SK-N-SH (cell line): ENCODE data around the gene NDFIP1. TPM values are rescaled to one million over a fixed set of nuclear protein-coding genes. Genes with fewer than 3 reads are reported as not detected.

Experiments
- CTCF ChIA-PET: fragments of 300-600, 350-600 bp; formaldehyde crosslinking; extraction: SDS; loops from one replicate; lab custom pipeline; 2021; lab: Yijun Ruan, JAX
- POLR2A ChIA-PET: fragments of 350-600 bp; sonication (Branson Sonifier 250); formaldehyde crosslinking; extraction: SDS; loops from one replicate; lab custom pipeline; 2020; ENCODE audit warnings: antibody characterized with exemption, inconsistent platforms; lab: Yijun Ruan, JAX
- DNase-seq: peaks from one replicate; pipeline ENCODE4 v3.0.0; 2012
- H2AFZ ChIP-seq: fragments of 200-600 bp; sonication (generic); 2 replicates; pipeline ENCODE4 v1.8.1; 2016; ENCODE audit warnings: antibody characterized with exemption, mild to moderate bottlenecking, low read depth
- H3F3A ChIP-seq: fragments of 200-600 bp; sonication (generic); replicated peaks from 2 replicates; pipeline ENCODE3; 2016; ENCODE audit warnings: antibody characterized with exemption, mild to moderate bottlenecking; ENCODE audit not compliant: insufficient read depth
- H3K27ac ChIP-seq, 2 experiments: fragments of 200-500 bp in 1 of 2; fragments of 200-600 bp in 1 of 2; sonication (Bioruptor generic) in 1 of 2; sonication (generic), shearing (Covaris generic) in 1 of 2; 2 replicates each; pipeline versions ENCODE4 v1.5.1 to v1.6.1; 2014 to 2016; ENCODE audit warnings: low read depth in 2 of 2, inconsistent platforms in 1 of 2, low read length in 1 of 2, mild to moderate bottlenecking in 1 of 2, mixed read lengths in 1 of 2
- H3K27me3 ChIP-seq: fragments of 200-600 bp; sonication (generic), shearing (Covaris generic); 2 replicates; pipeline ENCODE4 v1.6.1; 2016; ENCODE audit warnings: mixed run types; ENCODE audit not compliant: insufficient read depth
- H3K36me3 ChIP-seq, 2 experiments: fragments of 200-500 bp in 1 of 2; fragments of 200-600 bp in 1 of 2; sonication (Bioruptor generic) in 1 of 2; sonication (generic) in 1 of 2; replicated peaks in 1 of 2; 2 replicates each; pipeline versions ENCODE3 to v1.5.1; 2014 to 2016; ENCODE audit warnings: low read length in 1 of 2, mild to moderate bottlenecking in 1 of 2; ENCODE audit not compliant: insufficient read depth in 2 of 2, control insufficient read depth in 1 of 2
- H3K4me1 ChIP-seq, 2 experiments: fragments of 200-500 bp in 1 of 2; fragments of 200-600 bp in 1 of 2; sonication (Bioruptor generic) in 1 of 2; sonication (generic), shearing (Covaris generic) in 1 of 2; 2 replicates each; pipeline versions ENCODE4 v1.5.1 to v1.6.1; 2014 to 2016; ENCODE audit warnings: low read depth in 1 of 2, low read length in 1 of 2, mixed run types in 1 of 2; ENCODE audit not compliant: insufficient read depth in 2 of 2, control insufficient read depth in 1 of 2
- H3K4me2 ChIP-seq: fragments of 200-600 bp; sonication (generic), shearing (Covaris generic); 2 replicates; pipeline ENCODE4 v1.6.1; 2017; ENCODE audit warnings: mixed run types
- H3K4me3 ChIP-seq, 2 experiments: fragments of 200-500 bp in 1 of 2; fragments of 200-600 bp in 1 of 2; sonication (Bioruptor generic) in 1 of 2; sonication (generic), shearing (Covaris generic) in 1 of 2; 2 replicates each; pipeline versions ENCODE4 v1.5.1 to v1.8.1; 2014 to 2016; ENCODE audit warnings: low read depth in 2 of 2, inconsistent platforms in 1 of 2, low read length in 1 of 2, mild to moderate bottlenecking in 1 of 2, mixed read lengths in 1 of 2, moderate library complexity in 1 of 2
- H3K79me2 ChIP-seq: fragments of 200-600 bp; sonication (generic); 2 replicates; pipeline ENCODE4 v1.8.1; 2017; ENCODE audit warnings: mild to moderate bottlenecking; ENCODE audit not compliant: insufficient read depth
- H3K9ac ChIP-seq: fragments of 200-600 bp; sonication (generic); 2 replicates; pipeline ENCODE4 v1.6.1; 2017; ENCODE audit warnings: mixed run types
- H3K9me2 ChIP-seq: fragments of 200-600 bp; sonication (generic); 2 replicates; pipeline ENCODE4 v1.6.1; 2017; ENCODE audit warnings: mixed run types
- H3K9me3 ChIP-seq: fragments of 200-600 bp; sonication (generic); 2 replicates; pipeline ENCODE4 v1.6.1; 2017; ENCODE audit warnings: mixed run types, mild to moderate bottlenecking, moderate library complexity
- H4K20me1 ChIP-seq: fragments of 200-600 bp; sonication (generic); 2 replicates; pipeline ENCODE4 v1.6.1; 2017; ENCODE audit warnings: mild to moderate bottlenecking, mixed run types; ENCODE audit not compliant: insufficient read depth
- CHD2 ChIP-seq: fragments of 150-350 bp; IDR thresholded peaks from 2 replicates; pipeline ENCODE4 v1.6.1; 2018; ENCODE audit warnings: low read length; ENCODE audit not compliant: partially characterized antibody
- ELF1 ChIP-seq: IDR thresholded peaks from 2 replicates; pipeline ENCODE4 v1.4.0; 2012
- EP300 ChIP-seq, 2 experiments: IDR thresholded peaks; 2 replicates each; pipeline versions ENCODE4 v1.4.0 to v1.6.1; 2012; ENCODE audit warnings: borderline replicate concordance in 1 of 2, low read depth in 1 of 2, low read length in 1 of 2
- EZH2phosphoT487 ChIP-seq: fragments of 200-600 bp; sonication (generic); IDR thresholded peaks from 2 replicates; pipeline ENCODE4 v1.6.1; 2017; ENCODE audit warnings: low read depth, mixed run types, mild to moderate bottlenecking, antibody characterized with exemption, moderate library complexity, borderline replicate concordance
- FOSL2 ChIP-seq: IDR thresholded peaks from 2 replicates; pipeline ENCODE4 v1.4.0; 2012; ENCODE audit warnings: low read depth, mild to moderate bottlenecking, moderate library complexity, borderline replicate concordance
- FOXJ3 ChIP-seq: sonication (generic); formaldehyde crosslinking; IDR thresholded peaks from 2 replicates; pipeline ENCODE4 v1.5.1; 2020; ENCODE audit warnings: mild to moderate bottlenecking, missing genetic modification reagents
- GATA2 ChIP-seq: sonication (generic); formaldehyde crosslinking; IDR thresholded peaks from 2 replicates; pipeline ENCODE4 v1.5.0; 2020; ENCODE audit warnings: mild to moderate bottlenecking, missing genetic modification reagents
- JUND ChIP-seq: IDR thresholded peaks from 2 replicates; pipeline ENCODE4 v1.4.0; 2012
- MEF2A ChIP-seq: IDR thresholded peaks from 2 replicates; pipeline ENCODE4 v1.4.0; 2012; ENCODE audit warnings: low read depth, borderline replicate concordance
- MXI1 ChIP-seq: IDR thresholded peaks from 2 replicates; pipeline ENCODE4 v1.6.1; 2012; ENCODE audit warnings: mild to moderate bottlenecking, low read depth, low read length, improper control_type of control experiment
- NFIC ChIP-seq: IDR thresholded peaks from 2 replicates; pipeline ENCODE4 v1.4.0; 2012; ENCODE audit warnings: borderline replicate concordance
- NRF1 ChIP-seq: IDR thresholded peaks from 2 replicates; pipeline ENCODE4 v1.6.1; 2012; ENCODE audit warnings: low read depth, mild to moderate bottlenecking, low read length
- POLR2AphosphoS5 ChIP-seq: IDR thresholded peaks from 2 replicates; pipeline ENCODE4 v1.6.1; 2012; ENCODE audit warnings: low read depth, low read length
- RFX5 ChIP-seq: IDR thresholded peaks from 2 replicates; pipeline ENCODE4 v1.6.1; 2012; ENCODE audit warnings: mild to moderate bottlenecking, improper control_type of control experiment, low read length
- SIN3A ChIP-seq: IDR thresholded peaks from 2 replicates; pipeline ENCODE4 v1.6.1; 2012; ENCODE audit warnings: low read depth, mild to moderate bottlenecking, low read length, moderate library complexity, borderline replicate concordance
- TAF1 ChIP-seq: IDR thresholded peaks from 2 replicates; pipeline ENCODE4 v1.6.1; 2012; ENCODE audit warnings: low read depth, mild to moderate bottlenecking, low read length, moderate library complexity, borderline replicate concordance
- TEAD4 ChIP-seq: IDR thresholded peaks from 2 replicates; pipeline ENCODE4 v1.4.0; 2012; ENCODE audit warnings: mild to moderate bottlenecking, borderline replicate concordance; ENCODE audit not compliant: insufficient read depth
- WGBS: methylation state at CpG from one replicate; pipeline ENCODE4 v1.1.6; 2017; ENCODE audit warnings: low lambda C conversion rate; 5-methylcytosine and 5-hydroxymethylcytosine counted together
- polyA plus RNA-seq, 3 experiments: library from polyadenylated mRNA; depleted of rRNA; stranded (reverse); fragments of >200 nt; gene quantifications; 2 replicates each; pipeline ENCODE4 v1.2.3, GENCODE V29; 2012
- TF ChIP-seq, protein P1 (sequence below): fragments of 150-350 bp; IDR thresholded peaks from 2 replicates; pipeline ENCODE4 v1.6.1; 2017; ENCODE audit warnings: antibody characterized with exemption, low read length, low read depth, borderline replicate concordance
- TF ChIP-seq, protein P2 (sequence below): IDR thresholded peaks from 2 replicates; pipeline ENCODE4 v1.4.0; 2012; ENCODE audit warnings: low read depth, borderline replicate concordance

The NDFIP1 gene
- polyA plus RNA-seq, 1 of the 3 experiments (the other 2 are of a cell fraction), result 40.0 TPM

DNA sequence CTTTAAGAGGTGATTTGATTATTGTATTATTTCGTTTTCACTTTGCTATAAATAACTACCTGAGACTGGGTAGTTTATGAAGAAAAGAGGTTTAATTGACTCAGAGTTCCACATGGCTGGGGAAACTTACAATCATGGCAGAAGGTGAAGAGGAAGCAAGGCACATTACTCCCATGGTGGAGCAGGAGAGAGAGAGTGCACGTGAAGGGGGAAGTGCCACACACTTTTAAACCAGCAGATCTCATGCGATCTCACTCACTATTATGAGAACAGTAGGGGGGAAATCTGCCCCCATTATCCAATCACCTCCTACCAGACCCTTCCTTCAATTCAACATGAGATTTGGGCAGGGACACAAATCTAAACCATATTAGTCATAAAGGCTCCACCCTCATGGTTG, 36.1 kb upstream of the NDFIP1 start:
- H3K27ac ChIP-seq, result no peak overlapping the region
- no peaks in the 10 kb centered on the region for H4K20me1 ChIP-seq
- H3K4me2 ChIP-seq, result no peak overlapping the region
- H3F3A ChIP-seq, result no peaks in the 10 kb centered on the region
- H3K4me1 ChIP-seq, result peaks cover 0 to 9% of the 10 kb centered on the region in 2 experiments; a peak in 1 of 4 replicates
- no peak overlapping the region for H3K9ac ChIP-seq
- no peak for TF ChIP-seq MXI1
- no peak for TF ChIP-seq GATA2 (CRISPR knock-in tag)
- no peak for TF ChIP-seq TAF1
- no peak for TF ChIP-seq ELF1
- no peak for TF ChIP-seq EZH2phosphoT487
- TF ChIP-seq MEF2A, result no peak
- no peak for TF ChIP-seq FOXJ3
- no peak for TF ChIP-seq NFIC
- no peak for TF ChIP-seq CHD2
- TF ChIP-seq SIN3A, result no peak
- TF ChIP-seq FOSL2, result no peak
- TF ChIP-seq NRF1, result no peak
- no peak for TF ChIP-seq JUND
- TF ChIP-seq TEAD4, result no peak
- TF ChIP-seq, protein P1, sequence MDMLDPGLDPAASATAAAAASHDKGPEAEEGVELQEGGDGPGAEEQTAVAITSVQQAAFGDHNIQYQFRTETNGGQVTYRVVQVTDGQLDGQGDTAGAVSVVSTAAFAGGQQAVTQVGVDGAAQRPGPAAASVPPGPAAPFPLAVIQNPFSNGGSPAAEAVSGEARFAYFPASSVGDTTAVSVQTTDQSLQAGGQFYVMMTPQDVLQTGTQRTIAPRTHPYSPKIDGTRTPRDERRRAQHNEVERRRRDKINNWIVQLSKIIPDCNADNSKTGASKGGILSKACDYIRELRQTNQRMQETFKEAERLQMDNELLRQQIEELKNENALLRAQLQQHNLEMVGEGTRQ, result no peak
- TF ChIP-seq POLR2AphosphoS5, result no peak
- TF ChIP-seq EP300 (IDR thresholded peaks at IDR 0.05; ENCODE audit: borderline replicate concordance in 1 of 2, low read depth in 1 of 2, low read length in 1 of 2), result no peak
- TF ChIP-seq, protein P2, sequence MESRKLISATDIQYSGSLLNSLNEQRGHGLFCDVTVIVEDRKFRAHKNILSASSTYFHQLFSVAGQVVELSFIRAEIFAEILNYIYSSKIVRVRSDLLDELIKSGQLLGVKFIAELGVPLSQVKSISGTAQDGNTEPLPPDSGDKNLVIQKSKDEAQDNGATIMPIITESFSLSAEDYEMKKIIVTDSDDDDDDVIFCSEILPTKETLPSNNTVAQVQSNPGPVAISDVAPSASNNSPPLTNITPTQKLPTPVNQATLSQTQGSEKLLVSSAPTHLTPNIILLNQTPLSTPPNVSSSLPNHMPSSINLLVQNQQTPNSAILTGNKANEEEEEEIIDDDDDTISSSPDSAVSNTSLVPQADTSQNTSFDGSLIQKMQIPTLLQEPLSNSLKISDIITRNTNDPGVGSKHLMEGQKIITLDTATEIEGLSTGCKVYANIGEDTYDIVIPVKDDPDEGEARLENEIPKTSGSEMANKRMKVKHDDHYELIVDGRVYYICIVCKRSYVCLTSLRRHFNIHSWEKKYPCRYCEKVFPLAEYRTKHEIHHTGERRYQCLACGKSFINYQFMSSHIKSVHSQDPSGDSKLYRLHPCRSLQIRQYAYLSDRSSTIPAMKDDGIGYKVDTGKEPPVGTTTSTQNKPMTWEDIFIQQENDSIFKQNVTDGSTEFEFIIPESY, result no peak
- TF ChIP-seq RFX5, result no peak
- no peaks in the 10 kb centered on the region for H3K36me3 ChIP-seq
- no peak overlapping the region for H3K4me3 ChIP-seq
- H2AFZ ChIP-seq, result no peak overlapping the region
- no peaks in the 10 kb centered on the region for H3K27me3 ChIP-seq
- no peaks in the 10 kb centered on the region for H3K9me3 ChIP-seq
- ChIA-PET CTCF (interaction anchor here (1.9 kb wide), 1 partner anchor 60 kb away, joined by 4 read pairs; the partner anchor contains the start of gene GNPDA1), POLR2A (no interaction called here)
- no peak for DNase-seq
- no peaks in the 10 kb centered on the region for H3K79me2 ChIP-seq
- no peaks in the 10 kb centered on the region for H3K9me2 ChIP-seq
- 84% methylated on average over 3 of the region's 3 CpGs for WGBS
